Calu3 (cell line): Measurements from ENCODE around the gene HTR5A. TPM values are rescaled to one million over a fixed set of nuclear protein-coding genes. Genes with fewer than 3 reads are reported as not detected.

Experiments used
- BruUV-seq: library from RNA; stranded (reverse); fragments of 400-500 nt; replicated peaks from 2 replicates; lab custom pipeline; 2021; lab: Mats Ljungman, UMichigan
- CTCF ChIA-PET: fragments of 300-600 bp; sonication (Branson Sonifier 250); formaldehyde crosslinking; loops from one replicate; lab custom pipeline; 2022; ENCODE audit warnings: antibody characterized with exemption; lab: Charles Lee
- DNase-seq: peaks from one replicate; pipeline ENCODE4 v3.0.0; 2022
- H3K27ac Mint-ChIP-seq: one replicate; pipeline ENCODE4 v1.8.0; 2022; ENCODE audit warnings: mixed read lengths; ENCODE audit not compliant: unreplicated experiment
- H3K27me3 Mint-ChIP-seq: one replicate; pipeline ENCODE4 v1.8.0; 2022; ENCODE audit warnings: mixed read lengths; ENCODE audit not compliant: unreplicated experiment
- H3K36me3 Mint-ChIP-seq: one replicate; pipeline ENCODE4 v1.8.0; 2022; ENCODE audit warnings: mild to moderate bottlenecking, moderate library complexity, mixed read lengths; ENCODE audit not compliant: insufficient read depth, unreplicated experiment
- H3K4me1 Mint-ChIP-seq: one replicate; pipeline ENCODE4 v1.8.0; 2022; ENCODE audit warnings: mild to moderate bottlenecking, low read depth, mixed read lengths; ENCODE audit not compliant: unreplicated experiment
- H3K4me3 Mint-ChIP-seq: one replicate; pipeline ENCODE4 v1.8.0; 2022; ENCODE audit warnings: mild to moderate bottlenecking, low read depth, moderate library complexity, mixed read lengths; ENCODE audit not compliant: unreplicated experiment
- H3K9me3 Mint-ChIP-seq: one replicate; pipeline ENCODE4 v1.8.0; 2022; ENCODE audit warnings: low read depth, mixed read lengths; ENCODE audit not compliant: unreplicated experiment
- intact Hi-C: fragments of 100-400 bp; cut with micrococcal nuclease; formaldehyde crosslinking; loops from one replicate; pipeline ENCODE4 v1.10.0; 2022; ENCODE audit not compliant: unreplicated experiment
- total RNA-seq: library from RNA; stranded (reverse); gene quantifications from 2 replicates; pipeline ENCODE4 v1.2.3, GENCODE V29; 2022
- TF ChIP-seq, protein P1 (sequence below): fragments of 200-600 bp; IDR thresholded peaks from one replicate; pipeline ENCODE4 v1.8.0; 2022; ENCODE audit warnings: antibody characterized with exemption; ENCODE audit not compliant: unreplicated experiment

Gene HTR5A
- total RNA-seq, 1 experiment from 2014 or later: not detected

DNA sequence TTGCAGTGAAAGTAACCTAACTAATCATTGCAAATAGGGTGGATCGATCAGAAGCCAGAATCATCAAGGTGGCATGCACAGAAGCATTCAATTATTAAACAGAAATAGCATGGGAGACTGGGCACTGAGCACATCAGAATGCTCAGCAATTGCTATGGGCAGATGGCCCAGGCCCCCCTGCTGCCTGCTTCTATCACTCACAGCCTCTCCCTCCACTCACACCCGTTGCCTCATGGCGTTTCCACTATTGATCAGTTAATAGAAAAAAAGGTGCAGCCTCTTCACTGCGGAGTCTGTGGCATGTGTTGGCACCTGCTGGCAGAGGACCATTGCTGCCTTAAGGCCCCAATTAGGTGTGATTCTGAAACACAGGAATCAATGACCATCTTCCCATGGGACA, 11.2 kb upstream of the HTR5A start:
- intact Hi-C loops: no loop called here
- H3K27ac Mint-ChIP-seq: no peak overlapping the region
- DNase-seq: no peak
- no peak overlapping the region for H3K4me3 Mint-ChIP-seq
- peaks cover 99% of the 10 kb centered on the region for H3K27me3 Mint-ChIP-seq
- BruUV-seq: no TSS peak
- no peaks in the 10 kb centered on the region for H3K36me3 Mint-ChIP-seq
- CTCF ChIA-PET: no interaction called here
- H3K9me3 Mint-ChIP-seq: no peaks in the 10 kb centered on the region
- TF ChIP-seq, protein P1, sequence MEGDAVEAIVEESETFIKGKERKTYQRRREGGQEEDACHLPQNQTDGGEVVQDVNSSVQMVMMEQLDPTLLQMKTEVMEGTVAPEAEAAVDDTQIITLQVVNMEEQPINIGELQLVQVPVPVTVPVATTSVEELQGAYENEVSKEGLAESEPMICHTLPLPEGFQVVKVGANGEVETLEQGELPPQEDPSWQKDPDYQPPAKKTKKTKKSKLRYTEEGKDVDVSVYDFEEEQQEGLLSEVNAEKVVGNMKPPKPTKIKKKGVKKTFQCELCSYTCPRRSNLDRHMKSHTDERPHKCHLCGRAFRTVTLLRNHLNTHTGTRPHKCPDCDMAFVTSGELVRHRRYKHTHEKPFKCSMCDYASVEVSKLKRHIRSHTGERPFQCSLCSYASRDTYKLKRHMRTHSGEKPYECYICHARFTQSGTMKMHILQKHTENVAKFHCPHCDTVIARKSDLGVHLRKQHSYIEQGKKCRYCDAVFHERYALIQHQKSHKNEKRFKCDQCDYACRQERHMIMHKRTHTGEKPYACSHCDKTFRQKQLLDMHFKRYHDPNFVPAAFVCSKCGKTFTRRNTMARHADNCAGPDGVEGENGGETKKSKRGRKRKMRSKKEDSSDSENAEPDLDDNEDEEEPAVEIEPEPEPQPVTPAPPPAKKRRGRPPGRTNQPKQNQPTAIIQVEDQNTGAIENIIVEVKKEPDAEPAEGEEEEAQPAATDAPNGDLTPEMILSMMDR: no peak
- H3K4me1 Mint-ChIP-seq: no peaks in the 10 kb centered on the region

DNA sequence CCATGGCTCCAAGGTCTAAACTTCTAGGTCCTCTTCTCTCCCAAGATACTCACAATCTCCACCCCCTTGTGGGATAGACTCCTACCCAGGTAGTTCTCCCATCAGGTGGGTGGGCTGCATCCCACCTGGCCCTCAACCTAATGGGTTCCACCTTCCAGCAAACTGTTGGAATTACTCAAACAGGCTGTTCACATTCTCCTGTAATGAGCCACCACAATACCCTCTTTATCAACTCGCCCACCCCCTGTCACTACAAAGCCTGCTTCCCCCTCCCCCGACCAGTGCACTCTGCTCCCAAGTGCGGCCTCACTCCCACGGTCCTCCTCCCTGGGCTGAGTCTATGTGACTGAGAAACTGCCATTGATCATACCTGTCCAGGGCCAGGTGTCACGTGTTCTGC, 10.4 kb upstream of the HTR5A start:
- Mint-ChIP-seq H3K36me3 (no peaks in the 10 kb centered on the region), H3K27me3 (peaks cover 99% of the 10 kb centered on the region), H3K4me1 (no peaks in the 10 kb centered on the region), H3K27ac (no peak overlapping the region), H3K4me3 (no peak overlapping the region), H3K9me3 (no peaks in the 10 kb centered on the region)
- CTCF ChIA-PET: no interaction called here
- DNase-seq: no peak
- TF ChIP-seq, protein P1: no peak
- BruUV-seq: no TSS peak
- intact Hi-C loops: no loop called here

DNA sequence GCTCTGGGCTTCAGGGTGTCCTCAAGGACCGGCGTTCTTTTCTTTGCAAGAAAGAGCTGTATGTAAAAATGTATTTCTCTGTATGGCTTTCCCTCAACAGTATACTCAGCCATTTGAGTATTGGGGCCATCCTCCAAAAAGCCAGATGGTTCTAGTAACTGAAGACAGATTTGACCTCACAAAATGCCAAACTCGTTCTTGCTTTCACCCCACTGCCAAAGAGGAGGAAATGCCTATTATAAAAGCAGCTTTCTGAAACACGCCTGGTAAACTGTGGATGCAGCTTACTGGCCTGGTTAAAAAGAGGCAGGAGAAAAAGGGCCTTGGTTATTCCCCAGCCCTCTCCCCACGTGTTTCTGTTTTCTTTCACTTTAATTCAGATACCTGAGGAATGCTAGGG, 7.7 kb upstream of the HTR5A start:
- no peak for DNase-seq
- Mint-ChIP-seq H3K9me3 (no peaks in the 10 kb centered on the region), H3K4me1 (no peaks in the 10 kb centered on the region), H3K4me3 (no peak overlapping the region), H3K27me3 (peaks cover 91% of the 10 kb centered on the region), H3K27ac (no peak overlapping the region), H3K36me3 (no peaks in the 10 kb centered on the region)
- no TSS peak for BruUV-seq
- intact Hi-C loops: no loop called here
- CTCF ChIA-PET: no interaction called here
- TF ChIP-seq, protein P1: no peak

DNA sequence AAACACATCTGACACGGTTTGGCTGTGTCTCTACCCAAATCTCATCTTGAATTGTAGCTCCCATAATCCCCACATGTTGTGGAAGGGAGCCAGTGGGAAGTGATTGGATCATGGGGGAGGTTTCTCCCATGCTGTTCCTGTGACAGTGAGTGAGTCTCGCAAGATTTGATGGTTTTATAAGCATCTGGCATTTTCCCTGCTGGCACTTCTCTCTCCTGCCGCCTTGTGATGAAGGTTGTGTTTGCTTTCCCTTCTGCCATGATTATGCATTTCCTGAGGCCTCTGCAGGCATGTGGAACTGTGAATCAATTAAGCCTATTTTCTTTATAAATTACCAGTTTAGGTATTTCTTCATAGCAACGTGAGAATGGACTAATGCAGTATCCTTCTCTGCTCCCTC, 5.9 kb upstream of the HTR5A start:
- Mint-ChIP-seq H3K9me3 (no peaks in the 10 kb centered on the region), H3K27ac (no peak overlapping the region), H3K36me3 (no peaks in the 10 kb centered on the region), H3K4me1 (no peaks in the 10 kb centered on the region), H3K27me3 (peaks cover 91% of the 10 kb centered on the region), H3K4me3 (no peak overlapping the region)
- no TSS peak for BruUV-seq
- DNase-seq: no peak
- CTCF ChIA-PET: interaction anchor here (0.6 kb wide), 1 partner anchor 463 kb away, joined by 4 read pairs; no protein-coding TSS in a partner anchor
- TF ChIP-seq, protein P1: no peak
- intact Hi-C loops: no loop called here
